Thyroid gland (tissue), 4 donors: ENCODE results near the gene THRB. TPM values are rescaled to one million over a fixed set of nuclear protein-coding genes. Genes with fewer than 3 reads are reported as not detected.
"Not testable (repeated sequence)": the region's sequence is repeated elsewhere in the genome, so short reads cannot be mapped to it uniquely, and the experiment has no call there.

ENCODE experiments used
- DNase-seq, 2 donors: peaks; one replicate each; pipeline ENCODE4 v3.0.0-alpha.2; 2019
- H3K27ac ChIP-seq, 3 donors: fragments of 200-600 bp; sonication (generic); 1 replicate in 2 of 3; 2 replicates in 1 of 3; pipeline ENCODE4 v1.5.1; 2016 to 2019; ENCODE audit warnings: mild to moderate bottlenecking in 1 of 3, moderate library complexity in 1 of 3
- H3K27me3 ChIP-seq: fragments of 200-600 bp; sonication (generic); one replicate; pipeline ENCODE4 v1.5.1; 2019
- H3K36me3 ChIP-seq, 2 donors: fragments of 200-600 bp; sonication (generic); one replicate each; pipeline ENCODE4 v1.5.1; 2016 to 2019
- H3K4me1 ChIP-seq, 2 donors: fragments of 200-600 bp; sonication (generic); one replicate each; pipeline ENCODE4 v1.5.1; 2017 to 2019
- H3K4me3 ChIP-seq, 3 donors: fragments of 200-600 bp; sonication (generic); replicated peaks in 1 of 3; 1 replicate in 2 of 3; 2 replicates in 1 of 3; pipeline ENCODE4 v1.5.1; 2016; ENCODE audit warnings: mild to moderate bottlenecking in 1 of 3
- H3K9me3 ChIP-seq: fragments of 200-600 bp; sonication (generic); one replicate; pipeline ENCODE4 v1.5.1; 2017
- POLR2A ChIP-seq, 2 donors: fragments of 450-650 bp; IDR thresholded peaks; one replicate each; pipeline ENCODE4 v1.6.1; 2017; ENCODE audit warnings: antibody characterized with exemption in 2 of 2, mild to moderate bottlenecking in 2 of 2, moderate library complexity in 1 of 2
- WGBS, 2 donors: methylation state at CpG; one replicate each; pipeline ENCODE4 v1.1.5; 2017; 5-methylcytosine and 5-hydroxymethylcytosine counted together
- intact Hi-C: fragments of 100-400 bp; cut with DNase I; formaldehyde crosslinking; loops from one replicate; pipeline ENCODE4 v1.15.1; 2023
- total RNA-seq, 4 donors: library from RNA; depleted of rRNA; stranded (reverse); fragments of >200 nt; gene quantifications; one replicate each; pipeline ENCODE4 v1.2.3, GENCODE V29; 2016
- TF ChIP-seq, protein P1 (sequence below), 6 experiments: fragments of 200-600 bp in 3 of 6; fragments of 450-650 bp in 3 of 6; sonication (generic) in 3 of 6; IDR thresholded peaks; one replicate each; pipeline ENCODE4 v1.5.1; 2016 to 2019; ENCODE audit warnings: antibody characterized with exemption in 6 of 6, mild to moderate bottlenecking in 2 of 6, inconsistent platforms in 1 of 6, moderate library complexity in 1 of 6

The THRB gene
- total RNA-seq, 4 donors from 2014 or later, result 11.1 to 33.2 (median 13.4) TPM

DNA sequence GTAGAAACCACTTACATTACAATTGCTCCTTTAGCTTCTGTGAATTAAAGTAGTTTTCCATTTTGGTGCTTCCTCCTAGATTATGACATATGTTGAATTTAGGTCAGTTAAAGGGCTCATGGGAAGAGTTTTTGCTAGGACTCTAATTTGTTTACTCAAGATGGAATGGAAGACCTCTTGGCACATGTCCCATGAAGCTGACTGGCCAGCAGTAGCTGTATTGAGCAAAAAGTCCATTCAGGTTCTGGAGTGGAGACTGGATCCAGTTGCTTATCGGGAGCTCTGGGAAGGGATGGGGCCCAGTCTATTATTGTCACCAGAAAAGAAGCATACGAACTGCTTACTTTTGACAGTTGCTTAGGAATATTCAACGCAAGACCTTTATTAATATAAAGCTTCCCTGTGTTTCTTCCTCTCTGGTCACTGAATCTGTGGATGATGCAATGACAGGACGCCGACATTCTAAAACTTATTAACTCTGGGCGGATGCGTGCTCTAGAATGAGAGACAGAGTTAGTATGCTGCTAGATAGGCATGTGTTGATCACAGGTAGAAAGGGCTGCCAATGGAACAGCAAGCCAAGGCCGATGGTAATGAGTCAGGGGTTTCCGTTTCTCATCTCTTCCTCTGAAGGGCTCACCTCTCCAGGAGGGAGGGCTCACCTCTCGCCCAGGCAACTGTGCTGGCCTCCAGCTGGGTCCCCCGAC lies 393.8 kb downstream of the THRB start:
- Histone ChIP-seq H3K36me3 (no peaks in the 10 kb centered on the region), H3K9me3 (no peaks in the 10 kb centered on the region), H3K27ac (no peak overlapping the region), H3K4me3 (no peak overlapping the region), H3K4me1 (no peaks in the 10 kb centered on the region), H3K27me3 (no peaks in the 10 kb centered on the region)
- intact Hi-C loops, result no loop called here
- DNase-seq, result no peak
- TF ChIP-seq POLR2A (IDR thresholded peaks at IDR 0.05), result no peak
- TF ChIP-seq, protein P1, sequence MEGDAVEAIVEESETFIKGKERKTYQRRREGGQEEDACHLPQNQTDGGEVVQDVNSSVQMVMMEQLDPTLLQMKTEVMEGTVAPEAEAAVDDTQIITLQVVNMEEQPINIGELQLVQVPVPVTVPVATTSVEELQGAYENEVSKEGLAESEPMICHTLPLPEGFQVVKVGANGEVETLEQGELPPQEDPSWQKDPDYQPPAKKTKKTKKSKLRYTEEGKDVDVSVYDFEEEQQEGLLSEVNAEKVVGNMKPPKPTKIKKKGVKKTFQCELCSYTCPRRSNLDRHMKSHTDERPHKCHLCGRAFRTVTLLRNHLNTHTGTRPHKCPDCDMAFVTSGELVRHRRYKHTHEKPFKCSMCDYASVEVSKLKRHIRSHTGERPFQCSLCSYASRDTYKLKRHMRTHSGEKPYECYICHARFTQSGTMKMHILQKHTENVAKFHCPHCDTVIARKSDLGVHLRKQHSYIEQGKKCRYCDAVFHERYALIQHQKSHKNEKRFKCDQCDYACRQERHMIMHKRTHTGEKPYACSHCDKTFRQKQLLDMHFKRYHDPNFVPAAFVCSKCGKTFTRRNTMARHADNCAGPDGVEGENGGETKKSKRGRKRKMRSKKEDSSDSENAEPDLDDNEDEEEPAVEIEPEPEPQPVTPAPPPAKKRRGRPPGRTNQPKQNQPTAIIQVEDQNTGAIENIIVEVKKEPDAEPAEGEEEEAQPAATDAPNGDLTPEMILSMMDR (IDR thresholded peaks at IDR 0.05), result no peak
- 83 to 93% methylated on average over 11 of the region's 11 CpGs for WGBS, 2 donors

DNA sequence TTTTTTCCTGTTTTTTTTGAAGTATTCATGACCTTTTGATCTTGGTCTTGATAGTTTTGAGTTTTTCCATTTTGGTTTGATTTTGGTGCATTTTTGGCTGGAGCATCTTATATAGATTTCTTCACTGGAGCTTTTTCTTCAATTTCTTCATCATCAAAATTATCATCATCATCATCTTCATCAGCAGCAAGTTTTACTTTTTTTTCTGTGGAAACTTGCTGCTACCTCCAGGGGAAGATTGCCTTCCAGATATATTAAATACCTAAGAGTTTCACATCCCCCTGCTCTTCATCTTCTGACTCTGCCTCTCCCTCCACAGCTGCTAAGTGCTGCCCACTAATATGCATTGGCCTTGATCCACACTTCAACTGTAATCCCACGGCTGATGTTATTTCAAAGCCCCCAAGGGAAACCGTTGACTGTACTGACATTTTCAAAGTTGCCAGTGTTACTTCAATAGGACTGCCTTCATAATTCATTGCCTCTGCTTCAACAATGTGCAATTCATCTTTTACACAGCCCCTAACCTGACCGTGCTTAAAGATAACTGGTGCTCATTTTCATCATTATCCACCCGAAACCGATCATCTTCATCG lies 397.9 kb downstream of the THRB start:
- no peak overlapping the region for H3K27ac ChIP-seq
- WGBS, 2 donors, result 67 to 69% methylated on average over 6 of the region's 6 CpGs
- no peak for TF ChIP-seq POLR2A (IDR thresholded peaks at IDR 0.05)
- TF ChIP-seq, protein P1 (IDR thresholded peaks at IDR 0.05), result no peak
- H3K36me3 ChIP-seq, result no peaks in the 10 kb centered on the region
- H3K4me1 ChIP-seq, result no peaks in the 10 kb centered on the region
- H3K27me3 ChIP-seq, result no peaks in the 10 kb centered on the region
- no peak overlapping the region for H3K4me3 ChIP-seq
- no peaks in the 10 kb centered on the region for H3K9me3 ChIP-seq
- DNase-seq, result no peak
- intact Hi-C loops, result no loop called here

DNA sequence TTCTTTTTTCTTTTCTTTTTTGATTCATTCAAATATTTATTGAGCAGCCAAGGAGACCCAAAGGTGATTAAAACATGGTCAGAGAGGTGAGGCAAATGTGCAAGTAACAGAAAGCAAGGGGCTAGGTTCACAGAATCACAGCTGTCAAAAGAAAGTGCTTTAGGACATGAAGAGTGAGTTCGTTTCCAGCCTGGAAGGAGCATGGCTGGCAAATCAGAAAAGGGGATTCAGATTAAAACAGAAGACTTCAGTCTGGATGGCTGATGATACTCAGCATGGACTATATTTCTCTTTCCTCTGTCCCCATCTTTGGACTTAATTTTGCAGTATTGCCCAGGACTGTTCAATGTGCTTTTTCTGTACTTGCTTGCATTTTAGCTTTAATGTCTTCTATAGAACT lies 398.4 kb downstream of the THRB start:
- H3K4me1 ChIP-seq, result no peaks in the 10 kb centered on the region
- H3K4me3 ChIP-seq, result no peak overlapping the region
- no peaks in the 10 kb centered on the region for H3K9me3 ChIP-seq
- no peaks in the 10 kb centered on the region for H3K36me3 ChIP-seq
- TF ChIP-seq, protein P1 (IDR thresholded peaks at IDR 0.05), result no peak
- TF ChIP-seq POLR2A (IDR thresholded peaks at IDR 0.05), result no peak
- 70 to 72% methylated on average over 1 of the region's 1 CpG for WGBS, 2 donors
- no peak for DNase-seq
- intact Hi-C loops, result no loop called here
- H3K27ac ChIP-seq, result no peak overlapping the region
- H3K27me3 ChIP-seq, result no peaks in the 10 kb centered on the region

DNA sequence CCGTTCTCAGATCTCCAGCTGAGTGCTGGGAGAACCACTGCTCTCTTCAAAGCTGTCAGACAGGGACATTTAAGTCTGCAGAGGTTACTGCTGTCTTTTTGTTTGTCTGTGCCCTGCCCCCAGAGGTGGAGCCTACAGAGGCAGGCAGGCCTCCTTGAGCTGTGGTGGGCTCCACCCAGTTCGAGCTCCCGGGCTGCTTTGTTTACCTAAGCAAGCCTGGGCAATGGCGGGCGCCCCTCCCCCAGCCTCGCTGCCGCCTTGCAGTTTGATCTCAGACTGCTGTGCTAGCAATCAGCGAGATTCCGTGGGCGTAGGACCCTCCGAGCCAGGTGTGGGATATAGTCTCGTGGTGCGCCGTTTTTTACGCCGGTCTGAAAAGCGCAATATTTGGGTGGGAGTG lies 399.8 kb downstream of the THRB start:
- H3K4me3 ChIP-seq, DNase-seq, H3K27ac ChIP-seq, H3K9me3 ChIP-seq, H3K27me3 ChIP-seq, intact Hi-C loops, H3K4me1 ChIP-seq, H3K36me3 ChIP-seq: not testable (repeated sequence)
- 65 to 88% methylated on average over 7 to 16 of the region's 17 CpGs for WGBS, 2 donors

DNA sequence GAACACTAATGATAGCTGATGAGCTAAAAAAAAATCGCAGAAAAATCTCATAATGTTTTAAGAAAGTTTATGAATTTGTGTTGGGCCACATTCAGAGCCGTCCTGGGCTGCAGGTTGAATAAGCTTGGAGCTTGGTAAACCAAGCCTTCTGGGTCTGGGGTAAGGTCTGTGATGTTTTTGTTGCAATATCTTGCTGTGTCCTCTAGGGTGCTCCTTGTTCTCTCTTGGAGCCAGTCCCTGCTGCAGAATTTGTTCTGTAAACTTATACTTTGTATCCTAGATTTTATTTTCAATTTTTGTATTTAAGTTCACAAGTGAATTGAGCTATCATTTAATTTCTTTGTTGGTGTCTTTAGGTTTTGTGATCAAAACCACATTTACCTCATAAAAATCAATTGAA lies 405.9 kb downstream of the THRB start:
- H3K36me3 ChIP-seq, result no peaks in the 10 kb centered on the region
- no peak overlapping the region for H3K27ac ChIP-seq
- no peak for TF ChIP-seq POLR2A (IDR thresholded peaks at IDR 0.05)
- TF ChIP-seq, protein P1 (IDR thresholded peaks at IDR 0.05), result peak in 3 of 6 experiments; percentile 7 to 36 (median 34)
- 60 to 63% methylated on average over 2 of the region's 2 CpGs for WGBS, 2 donors
- H3K4me1 ChIP-seq, result peaks cover 4 to 11% of the 10 kb centered on the region in 2 donors
- DNase-seq, result no peak
- intact Hi-C loops, result no loop called here
- no peaks in the 10 kb centered on the region for H3K27me3 ChIP-seq
- H3K4me3 ChIP-seq, result no peak overlapping the region
- H3K9me3 ChIP-seq, result no peaks in the 10 kb centered on the region
